ENCODE measurements around the gene PANX2. TPM values are rescaled to one million over a fixed set of nuclear protein-coding genes. Genes with fewer than 3 reads are reported as not detected.
"Not testable (repeated sequence)": the region's sequence is repeated elsewhere in the genome, so short reads cannot be mapped to it uniquely, and the experiment has no call there.

The PANX2 gene
- total and polyA plus RNA-seq, 2 donors (not counting 1 experiment from before 2014, with no cell fraction given) = 0.04 to 0.59 TPM

DNA sequence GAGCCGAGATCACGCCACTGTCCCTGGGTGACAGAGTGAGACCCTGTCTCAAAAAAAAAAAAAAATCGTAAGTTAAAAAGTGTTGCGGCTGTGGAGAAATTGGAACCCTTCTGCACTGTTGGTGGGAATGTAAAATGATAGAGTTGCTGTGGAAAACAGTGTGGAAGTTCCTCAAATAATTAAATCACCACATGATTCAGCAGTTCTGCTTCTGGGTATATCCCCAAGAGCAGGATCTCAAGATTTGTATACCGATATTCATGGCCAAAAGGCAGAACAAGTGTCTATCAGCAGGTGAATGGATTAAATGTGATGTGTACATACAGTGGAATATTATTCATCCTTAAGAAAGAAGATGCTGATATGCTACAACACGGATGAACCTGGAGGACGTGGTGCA lies 34.0 kb downstream of the PANX2 start:
- Histone ChIP-seq H3K27me3 (replicated peaks in 1 of 4; ENCODE audit: control extremely low read depth in 1 of 4, control insufficient read depth in 3 of 4, insufficient read depth in 4 of 4, low read length in 3 of 4) (no peaks in the 10 kb centered on the region), H3K9me3 (ENCODE audit: control extremely low read depth in 1 of 3, control insufficient read depth in 2 of 3, insufficient read depth in 1 of 3, low read length in 2 of 3) (no peaks in the 10 kb centered on the region), H4K20me1 (ENCODE audit: control insufficient read depth, insufficient read depth, low read length, poor library complexity, severe bottlenecking) (peaks cover 43% of the 10 kb centered on the region), H3K4me2 (replicated peaks; ENCODE audit: low read depth, low read length, poor library complexity, severe bottlenecking) (no peak overlapping the region), H3K36me3 (replicated peaks in 1 of 2; ENCODE audit: control extremely low read depth in 1 of 2, control insufficient read depth in 1 of 2, extremely low read depth in 1 of 2, insufficient read depth in 2 of 2, low read length in 1 of 2) (peaks cover 8 to 32% of the 10 kb centered on the region in 2 experiments), H3K9ac (ENCODE audit: low read length) (no peak overlapping the region), H2AFZ (ENCODE audit: insufficient read depth, low read depth, low read length, poor library complexity, severe bottlenecking) (no peak overlapping the region), H3K4me3 (ENCODE audit: control extremely low read depth in 1 of 5, extremely low read depth in 1 of 5, insufficient read depth in 1 of 5, low read depth in 2 of 5, low read length in 4 of 5) (no peak overlapping the region), H3K79me2 (ENCODE audit: control insufficient read depth, insufficient read depth, low read length) (peaks cover 44% of the 10 kb centered on the region), H3K4me1 (ENCODE audit: control insufficient read depth in 2 of 2, insufficient read depth in 2 of 2, low read length in 2 of 2) (peaks cover 28 to 37% of the 10 kb centered on the region in 2 donors), H3K27ac (ENCODE audit: low read length in 2 of 2) (no peak overlapping the region)
- ATAC-seq (ENCODE audit: low read depth) = no peak
- CTCF ChIA-PET = interaction anchor here (0.7 to 5.2 kb wide), 4 partner anchors 13 to 349 kb away, joined by 3 to 75 read pairs (median 4); no protein-coding TSS in a partner anchor
- 98% methylated on average over 4 of the region's 7 CpGs for WGBS (ENCODE audit: insufficient coverage)
- no peak for TF ChIP-seq EZH2 (IDR thresholded peaks at IDR 0.05; ENCODE audit: borderline replicate concordance, insufficient read depth, low read depth, low read length, poor library complexity, severe bottlenecking)
- TF ChIP-seq, protein P1, sequence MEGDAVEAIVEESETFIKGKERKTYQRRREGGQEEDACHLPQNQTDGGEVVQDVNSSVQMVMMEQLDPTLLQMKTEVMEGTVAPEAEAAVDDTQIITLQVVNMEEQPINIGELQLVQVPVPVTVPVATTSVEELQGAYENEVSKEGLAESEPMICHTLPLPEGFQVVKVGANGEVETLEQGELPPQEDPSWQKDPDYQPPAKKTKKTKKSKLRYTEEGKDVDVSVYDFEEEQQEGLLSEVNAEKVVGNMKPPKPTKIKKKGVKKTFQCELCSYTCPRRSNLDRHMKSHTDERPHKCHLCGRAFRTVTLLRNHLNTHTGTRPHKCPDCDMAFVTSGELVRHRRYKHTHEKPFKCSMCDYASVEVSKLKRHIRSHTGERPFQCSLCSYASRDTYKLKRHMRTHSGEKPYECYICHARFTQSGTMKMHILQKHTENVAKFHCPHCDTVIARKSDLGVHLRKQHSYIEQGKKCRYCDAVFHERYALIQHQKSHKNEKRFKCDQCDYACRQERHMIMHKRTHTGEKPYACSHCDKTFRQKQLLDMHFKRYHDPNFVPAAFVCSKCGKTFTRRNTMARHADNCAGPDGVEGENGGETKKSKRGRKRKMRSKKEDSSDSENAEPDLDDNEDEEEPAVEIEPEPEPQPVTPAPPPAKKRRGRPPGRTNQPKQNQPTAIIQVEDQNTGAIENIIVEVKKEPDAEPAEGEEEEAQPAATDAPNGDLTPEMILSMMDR (IDR thresholded peaks at IDR 0.05) = no peak
- POLR2A ChIA-PET = no interaction called here
- Mint-ChIP-seq H3K4me1 (peaks cover 44% of the 10 kb centered on the region), H3K27me3 (no peaks in the 10 kb centered on the region), H3K9me3 (ENCODE audit: insufficient read depth) (no peaks in the 10 kb centered on the region), H3K27ac (no peak overlapping the region), H3K4me3 (no peak overlapping the region)
- no peak for DNase-seq
- intact Hi-C loops (cut with micrococcal nuclease) = loop anchor here (10.0 kb wide), 1 partner anchor 440 kb away; no protein-coding TSS in a partner anchor

DNA sequence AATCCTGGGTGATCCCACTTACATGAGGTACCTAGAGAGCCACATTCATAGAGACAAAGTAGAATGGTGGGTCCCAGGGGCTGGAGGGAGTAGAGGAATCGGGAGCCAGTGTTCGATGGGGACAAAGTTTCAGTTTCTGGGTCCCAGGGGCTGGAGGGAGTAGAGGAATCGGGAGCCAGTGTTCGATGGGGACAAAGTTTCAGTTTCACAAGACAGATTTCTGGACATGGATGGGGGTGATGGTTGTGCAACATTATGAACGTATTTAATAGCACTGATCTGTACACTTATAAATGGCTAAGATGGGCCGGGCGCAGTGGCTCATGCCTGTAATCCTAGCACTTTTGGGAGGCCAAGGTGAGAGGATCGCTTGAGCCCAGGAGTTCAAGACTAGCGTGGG lies 34.5 kb downstream of the PANX2 start:
- ChIA-PET CTCF (interaction anchor here (1.9 to 5.2 kb wide), 2 partner anchors 55 to 137 kb away, joined by 4 to 75 read pairs; no protein-coding TSS in a partner anchor), POLR2A (interaction anchor here (4.5 kb wide), 1 partner anchor 14 kb away, joined by 43 read pairs; no protein-coding TSS in a partner anchor)
- not testable (repeated sequence) for H3K4me3 Mint-ChIP-seq; ATAC-seq (ENCODE audit: low read depth); DNase-seq; H3K9ac ChIP-seq (ENCODE audit: low read length); H3K4me3 ChIP-seq (ENCODE audit: control extremely low read depth in 1 of 5, extremely low read depth in 1 of 5, insufficient read depth in 1 of 5, low read depth in 2 of 5, low read length in 4 of 5); H2AFZ ChIP-seq (ENCODE audit: insufficient read depth, low read depth, low read length, poor library complexity, severe bottlenecking); H3K27ac ChIP-seq (ENCODE audit: low read length in 2 of 2); H3K9me3 Mint-ChIP-seq (ENCODE audit: insufficient read depth); H3K27ac Mint-ChIP-seq; H3K9me3 ChIP-seq (ENCODE audit: control extremely low read depth in 1 of 3, control insufficient read depth in 2 of 3, insufficient read depth in 1 of 3, low read length in 2 of 3); H3K27me3 Mint-ChIP-seq; H3K27me3 ChIP-seq (replicated peaks in 1 of 4; ENCODE audit: control extremely low read depth in 1 of 4, control insufficient read depth in 3 of 4, insufficient read depth in 4 of 4, low read length in 3 of 4); H3K4me2 ChIP-seq (replicated peaks; ENCODE audit: low read depth, low read length, poor library complexity, severe bottlenecking)
- intact Hi-C loops (cut with micrococcal nuclease) = loop anchor here (5.0 to 10.0 kb wide), 2 partner anchors 278 to 440 kb away; no protein-coding TSS in a partner anchor
- H3K4me1 Mint-ChIP-seq = peaks cover 45% of the 10 kb centered on the region
- Histone ChIP-seq H3K4me1 (ENCODE audit: control insufficient read depth in 2 of 2, insufficient read depth in 2 of 2, low read length in 2 of 2) (peaks cover 26 to 37% of the 10 kb centered on the region in 2 donors), H4K20me1 (ENCODE audit: control insufficient read depth, insufficient read depth, low read length, poor library complexity, severe bottlenecking) (peaks cover 48% of the 10 kb centered on the region), H3K36me3 (replicated peaks in 1 of 2; ENCODE audit: control extremely low read depth in 1 of 2, control insufficient read depth in 1 of 2, extremely low read depth in 1 of 2, insufficient read depth in 2 of 2, low read length in 1 of 2) (peaks cover 8 to 32% of the 10 kb centered on the region in 2 experiments), H3K79me2 (ENCODE audit: control insufficient read depth, insufficient read depth, low read length) (peaks cover 41% of the 10 kb centered on the region)
- WGBS (ENCODE audit: insufficient coverage) = 93% methylated on average over 8 of the region's 9 CpGs
